Stimulated activated CD4-positive, alpha-beta T cell treated with anti-CD3 and anti-CD28 coated beads, Interleukin-15, amount 100 ng/mL, for 1 hour (primary cell): ENCODE measurements around the gene BICC1.

Experiments
- DNase-seq, 2 donors: peaks; one replicate each; pipeline ENCODE4 v3.0.0-alpha.2; 2020; ENCODE audit warnings: low read depth in 1 of 2, low spot score in 1 of 2

Gene BICC1

DNA sequence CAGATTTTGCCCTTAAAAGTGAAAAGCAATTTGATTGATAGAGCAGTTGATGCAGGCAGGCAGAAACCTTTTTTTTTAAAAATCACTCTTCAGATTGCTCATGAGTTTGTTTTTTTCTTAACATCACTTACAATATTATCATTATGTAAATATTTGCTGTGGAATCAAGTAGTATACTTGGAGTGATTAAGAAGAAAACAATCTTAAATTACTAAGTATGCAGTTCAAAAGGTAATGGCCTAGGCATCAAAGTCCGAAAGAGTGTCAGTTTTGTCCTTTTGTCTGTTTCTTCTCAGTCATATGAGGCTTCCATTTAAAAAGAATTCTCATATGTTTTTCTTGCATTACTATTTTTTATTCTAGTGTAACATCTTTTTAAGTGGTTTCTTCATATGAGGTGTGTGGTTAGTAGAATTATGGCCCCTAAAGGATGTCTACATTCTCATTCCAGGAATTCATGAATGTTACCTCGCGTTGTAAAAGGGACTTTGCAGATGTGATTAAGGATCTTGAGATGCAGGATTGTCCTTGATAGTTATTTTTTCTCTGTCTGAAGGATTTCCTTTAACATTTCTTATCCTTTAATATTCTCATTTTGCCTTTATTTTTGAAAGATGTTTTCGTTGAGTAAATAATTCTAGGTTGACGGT is 44.0 kb downstream of the BICC1 start:
- DNase-seq: no peak

DNA sequence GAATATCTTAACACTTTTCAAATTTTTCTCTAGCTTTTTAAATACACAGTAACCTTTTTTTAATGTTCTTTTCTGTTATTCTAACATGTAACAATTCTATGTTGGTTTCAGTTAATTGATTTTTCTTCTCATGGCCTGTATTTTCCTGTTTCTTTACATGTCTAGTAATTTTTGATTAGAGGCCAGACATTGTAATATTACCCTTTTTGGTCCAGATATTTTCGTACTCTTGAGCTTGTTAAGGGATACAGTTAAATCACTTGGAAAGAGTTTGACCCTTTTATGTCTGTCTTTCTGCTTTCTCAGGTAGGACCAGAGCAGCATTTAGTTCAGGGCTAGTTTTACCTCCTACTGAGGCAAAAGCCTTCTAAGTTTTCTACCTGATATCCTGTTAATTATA is 45.0 kb downstream of the BICC1 start:
- DNase-seq: no peak

DNA sequence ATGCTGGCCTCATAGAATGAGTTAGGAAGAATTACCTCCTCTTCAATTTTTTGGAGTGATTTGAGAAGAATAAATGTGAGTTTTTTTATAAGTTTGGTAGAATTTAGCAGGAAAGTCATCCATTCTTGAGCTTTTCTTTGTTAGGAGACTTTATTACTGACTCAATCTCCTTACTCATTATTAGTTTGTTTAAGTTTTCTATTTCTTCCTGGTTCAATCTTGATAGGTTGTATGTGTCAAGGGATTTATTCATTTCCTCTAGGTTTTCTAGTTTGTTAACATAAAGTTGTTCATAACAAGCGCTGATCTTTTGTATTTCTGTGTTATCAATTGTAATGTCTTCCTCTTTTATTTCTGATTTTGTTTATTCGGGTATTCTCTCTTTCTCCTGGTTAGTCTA is 47.4 kb downstream of the BICC1 start:
- no peak for DNase-seq

DNA sequence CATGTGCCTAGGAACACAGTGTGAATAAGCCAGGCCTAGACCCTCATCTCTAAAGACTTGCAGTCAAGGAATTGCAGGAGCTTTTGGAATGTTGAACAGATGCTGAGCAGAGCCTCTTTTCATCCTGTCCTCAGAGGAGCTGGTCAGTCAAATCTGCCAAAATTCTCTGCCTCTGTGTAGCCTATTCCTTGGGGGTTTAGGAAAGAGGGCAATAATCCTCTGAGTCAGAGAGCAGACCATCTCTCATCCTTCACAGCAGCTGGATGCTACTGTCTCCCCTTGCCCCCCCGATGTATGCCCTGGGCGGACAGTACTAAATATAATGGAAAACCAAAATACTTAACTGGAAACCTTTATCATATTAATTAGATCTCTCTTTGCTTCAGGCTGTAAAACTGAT is 52.6 kb downstream of the BICC1 start:
- DNase-seq: no peak

DNA sequence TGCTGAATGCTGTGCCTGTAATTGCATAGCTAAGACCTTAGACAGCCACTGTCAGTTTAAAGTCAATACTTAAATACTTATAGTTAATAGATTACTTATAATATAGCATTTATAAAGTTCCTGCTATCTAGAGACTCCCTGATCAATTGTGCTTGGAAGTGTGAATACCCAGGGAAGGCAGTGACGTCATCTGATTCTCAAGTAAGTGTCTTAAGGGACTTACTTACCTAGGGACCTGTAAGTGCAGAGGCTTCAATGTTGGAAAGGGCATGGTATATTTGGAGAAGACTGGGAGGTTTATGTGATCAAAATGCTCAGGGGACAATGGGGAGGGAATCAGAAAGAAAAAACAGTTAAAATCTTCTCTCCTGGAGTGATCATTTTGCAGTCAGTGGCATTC is 55.0 kb downstream of the BICC1 start:
- DNase-seq: no peak

DNA sequence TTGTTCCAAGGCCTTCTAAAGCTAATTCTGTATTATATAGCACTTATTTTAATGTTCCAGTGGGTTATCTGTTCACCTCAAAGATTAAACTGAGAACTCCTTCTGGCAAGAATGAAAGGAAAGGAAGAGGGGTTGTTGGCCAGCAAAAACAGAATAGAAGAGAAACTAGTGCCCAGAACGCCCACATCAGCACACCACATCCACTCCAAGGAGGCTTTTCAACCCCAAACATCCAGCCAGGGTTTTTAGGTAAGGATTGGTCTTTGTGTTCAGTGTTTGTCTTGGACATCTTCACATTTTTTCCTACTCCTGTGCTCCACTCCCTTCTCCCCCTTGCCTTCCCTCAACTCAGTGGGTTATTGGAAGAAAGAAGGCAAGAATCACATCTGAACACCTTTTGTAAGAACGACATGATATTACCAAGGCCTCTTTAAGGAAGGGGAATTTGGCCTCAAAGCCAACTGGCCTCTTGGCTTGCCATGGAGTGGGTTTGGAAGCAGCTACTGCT is 55.8 kb downstream of the BICC1 start:
- DNase-seq: no peak

DNA sequence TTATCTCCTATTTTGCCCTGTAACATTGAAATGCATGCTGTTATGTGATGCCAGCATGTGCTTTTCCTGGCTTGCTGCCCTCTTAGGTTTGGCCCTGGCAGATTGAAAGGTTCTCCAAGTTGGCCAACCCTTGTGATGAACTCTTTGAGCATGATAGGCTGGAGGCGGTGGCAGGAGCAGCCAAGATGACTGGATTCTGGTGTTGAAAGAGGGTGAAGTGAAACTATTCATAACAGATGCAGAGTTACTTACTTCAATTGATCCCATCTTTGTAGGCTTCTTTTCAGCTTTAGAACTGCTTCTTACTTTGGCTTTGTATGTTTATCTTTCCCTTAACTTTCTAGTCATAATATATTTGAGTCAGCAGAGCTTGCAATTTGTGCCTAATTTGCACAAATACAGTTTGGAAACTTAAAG is 57.6 kb downstream of the BICC1 start:
- DNase-seq: no peak

DNA sequence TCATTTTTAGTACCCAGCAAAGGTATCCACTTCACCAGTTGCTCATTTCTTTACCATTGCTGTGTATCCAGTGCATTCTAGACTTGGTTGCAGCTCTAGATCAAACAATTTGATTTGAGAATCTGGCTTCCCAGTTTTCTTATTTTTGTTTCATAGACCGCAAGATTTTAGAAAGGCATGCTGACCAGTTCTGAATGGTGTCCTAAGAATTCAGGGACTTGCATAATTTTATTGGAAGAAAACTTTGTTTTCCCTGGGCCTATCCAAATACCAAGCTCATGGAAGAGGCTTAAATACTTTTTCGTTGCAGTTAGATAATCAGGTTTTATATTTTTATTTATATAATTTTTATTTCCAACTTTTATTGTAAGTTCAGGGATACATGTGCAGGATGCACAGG is 58.3 kb downstream of the BICC1 start:
- no peak for DNase-seq

DNA sequence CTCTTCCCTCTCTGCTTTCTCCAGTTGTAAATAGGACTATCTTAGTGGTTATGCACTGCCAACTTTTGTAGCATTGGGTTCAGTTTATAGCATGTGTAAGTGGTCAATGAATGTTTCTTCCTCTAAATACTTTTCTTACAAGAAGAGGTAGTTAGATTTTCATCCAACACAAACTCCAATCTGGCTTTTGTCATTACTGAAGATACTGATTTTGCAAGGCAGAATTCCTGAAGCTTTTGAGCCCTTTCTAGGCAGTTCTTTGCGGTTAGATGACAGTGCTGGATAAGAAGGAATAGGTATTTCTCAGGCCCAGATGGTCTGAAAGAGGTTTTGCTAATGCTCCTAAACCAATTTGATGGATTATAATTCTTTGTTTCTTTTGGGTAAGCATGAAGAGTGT is 60.5 kb downstream of the BICC1 start:
- DNase-seq: no peak

DNA sequence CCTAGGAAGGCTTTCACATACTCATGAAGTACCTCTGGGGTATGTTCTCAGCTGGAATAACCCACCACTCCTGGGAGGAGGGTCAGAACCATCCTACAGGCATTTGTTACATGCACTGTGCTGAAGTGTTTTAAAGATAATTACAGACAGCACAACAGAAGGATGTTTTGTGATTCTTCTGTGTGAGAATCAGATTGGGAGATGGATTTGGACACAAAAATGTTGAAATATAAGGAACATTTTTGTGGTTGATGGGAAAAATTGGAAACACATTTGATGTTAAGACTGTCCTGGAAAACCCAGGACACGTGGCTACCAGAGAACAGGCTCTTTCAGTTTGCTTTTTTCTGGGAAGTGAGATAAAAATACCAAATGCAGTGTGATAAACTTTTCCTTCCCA is 61.4 kb downstream of the BICC1 start:
- DNase-seq: no peak

DNA sequence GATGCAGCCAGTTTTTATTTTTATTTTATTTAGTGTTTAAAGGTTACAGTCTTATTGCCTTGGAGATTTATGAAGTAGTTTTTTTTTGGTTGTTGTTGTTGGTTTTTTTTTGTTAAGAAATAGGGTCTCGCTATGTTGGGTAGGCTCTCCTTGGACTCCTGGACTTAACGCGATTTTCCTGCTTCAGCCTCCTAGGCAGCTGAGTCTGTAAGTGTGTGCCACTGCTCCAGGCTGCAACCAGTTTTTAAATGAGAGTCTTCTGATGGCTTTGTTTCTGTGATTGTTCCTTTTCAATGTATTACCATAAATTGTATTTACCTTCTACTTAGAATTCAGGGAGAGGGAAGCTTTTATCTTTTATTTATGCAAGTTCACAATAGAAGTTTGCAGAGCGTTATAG is 62.8 kb downstream of the BICC1 start:
- DNase-seq: no peak

DNA sequence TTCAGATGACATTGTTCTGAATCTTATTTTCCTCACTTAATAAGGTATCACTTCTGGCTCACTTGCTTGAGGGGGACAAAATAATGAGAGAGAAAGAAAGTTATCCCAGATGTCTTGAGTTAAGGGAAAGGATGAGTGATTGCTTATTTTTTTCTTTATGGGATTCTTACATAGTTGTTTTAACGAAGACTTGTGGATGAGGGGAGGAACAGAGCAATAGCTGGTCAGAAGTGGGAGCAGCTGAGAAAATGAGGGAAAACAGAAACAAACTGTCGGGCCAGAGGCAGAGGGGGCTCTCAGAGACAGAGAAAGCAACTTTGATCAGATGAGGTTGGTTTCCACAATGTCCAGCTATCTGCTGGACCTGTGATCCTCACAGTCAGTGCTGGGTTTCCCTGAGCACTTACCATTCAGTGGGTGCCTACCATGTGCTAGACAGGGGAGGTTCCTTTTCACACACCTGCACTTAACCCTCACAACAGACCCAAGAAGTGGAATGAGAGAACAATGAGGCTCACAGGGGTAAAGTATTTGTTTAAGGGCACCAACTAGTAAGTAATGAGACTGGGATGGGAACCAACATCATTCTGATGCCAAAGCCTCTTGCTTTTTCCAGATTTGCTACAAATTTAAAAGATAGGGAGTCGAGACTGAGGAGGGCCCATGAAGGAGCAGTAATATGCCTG is 64.2 kb downstream of the BICC1 start:
- DNase-seq: no peak

DNA sequence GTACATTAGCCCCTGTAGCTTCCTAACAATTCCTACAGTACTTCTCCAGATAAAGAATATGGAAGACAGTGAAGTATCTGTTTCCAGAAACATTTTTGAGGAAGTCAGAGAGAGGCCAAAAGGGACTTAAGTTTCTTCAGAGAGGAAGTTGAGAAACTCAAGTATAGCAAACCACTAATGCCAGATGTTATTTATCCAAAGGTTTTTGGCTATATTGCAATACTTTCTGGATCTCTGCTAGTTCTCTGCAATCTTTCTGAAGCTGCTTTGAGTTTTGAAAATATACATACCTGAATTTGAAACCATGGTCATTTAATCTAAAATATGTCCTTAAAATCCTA is 64.7 kb downstream of the BICC1 start:
- DNase-seq: no peak

DNA sequence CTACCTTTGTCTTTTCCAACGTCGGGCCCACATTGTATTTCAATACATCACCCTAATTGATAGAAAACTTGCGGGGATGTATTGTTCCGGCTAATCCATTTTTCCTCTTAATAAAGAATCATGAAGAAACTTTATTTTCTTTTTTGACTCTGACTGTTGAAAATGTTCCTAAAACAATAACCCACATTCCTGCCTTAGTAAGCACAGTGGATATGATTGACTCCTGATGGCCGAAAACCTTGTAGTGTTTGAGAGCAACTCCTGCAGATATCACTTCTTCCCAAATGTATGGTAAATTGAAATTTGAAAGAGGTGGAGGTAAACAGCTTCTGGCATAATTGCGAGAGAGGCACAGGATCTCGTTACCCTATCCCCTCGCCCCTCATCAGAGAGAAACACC is 65.7 kb downstream of the BICC1 start:
- DNase-seq: no peak

DNA sequence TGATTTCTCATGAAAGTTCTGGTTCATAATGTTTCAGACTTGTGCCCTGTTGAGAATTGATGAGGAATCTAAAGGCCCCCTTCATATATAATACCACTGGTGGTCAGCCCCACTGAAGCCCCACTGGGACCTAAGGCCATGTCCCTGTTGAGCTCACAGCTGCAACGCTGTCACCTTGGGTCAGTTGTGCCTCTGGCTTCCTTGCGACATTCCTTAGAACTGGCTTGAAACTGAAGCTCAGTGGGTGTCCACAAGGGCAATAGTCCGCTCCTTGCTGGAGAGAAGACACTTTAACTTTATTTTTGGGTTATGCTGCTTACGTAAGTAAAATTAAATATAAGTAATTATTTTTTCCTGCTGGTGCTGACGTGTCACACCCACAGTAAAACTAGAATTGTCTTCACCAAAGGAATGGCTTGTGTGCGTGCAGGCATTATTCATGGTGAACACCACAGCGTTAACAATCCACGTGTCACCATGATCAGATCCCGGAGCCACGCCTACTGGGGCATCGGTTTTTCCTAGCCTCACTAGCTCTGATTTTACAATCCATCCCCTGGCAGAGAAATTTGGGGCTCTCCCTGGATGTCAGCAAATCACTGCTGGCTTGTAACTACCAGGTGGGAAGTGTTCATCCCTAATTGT is 66.5 kb downstream of the BICC1 start:
- DNase-seq: no peak

DNA sequence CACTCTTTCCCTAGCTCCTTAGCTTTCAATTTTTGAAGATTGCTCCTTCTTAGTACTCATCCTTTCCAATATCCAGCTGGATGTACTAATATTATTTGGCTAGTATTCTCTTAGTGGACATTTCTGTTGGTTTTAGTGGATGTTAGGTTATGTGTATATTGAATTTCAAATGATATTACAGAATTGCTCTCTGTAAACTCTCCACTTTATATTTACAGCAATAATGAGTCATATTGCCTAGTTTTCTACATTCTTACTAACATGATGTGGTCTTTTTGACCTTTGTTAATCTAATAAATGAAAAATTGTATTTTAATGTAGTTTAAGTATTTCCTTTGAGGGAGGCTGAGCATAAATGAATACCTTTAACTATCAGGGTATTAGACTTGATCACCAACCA is 69.4 kb downstream of the BICC1 start:
- no peak for DNase-seq

DNA sequence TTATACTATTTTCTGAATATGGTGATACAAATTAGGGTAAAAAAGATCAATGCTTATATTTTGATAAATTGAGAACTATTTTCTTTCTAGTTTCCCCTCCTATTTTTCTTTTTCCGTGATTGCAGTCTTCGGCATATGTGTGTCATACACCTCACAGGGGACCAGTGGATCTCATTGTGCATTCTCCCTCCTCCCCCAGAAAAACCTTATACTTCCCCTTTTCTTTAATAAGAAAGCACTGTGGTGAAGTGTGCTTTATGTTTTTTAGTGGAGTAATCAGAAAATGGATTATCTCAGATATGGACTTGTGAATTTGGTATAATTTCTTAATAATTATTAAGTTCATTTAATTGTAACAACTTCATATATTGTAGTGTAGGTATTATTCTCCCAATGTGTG is 72.8 kb downstream of the BICC1 start:
- no peak for DNase-seq

DNA sequence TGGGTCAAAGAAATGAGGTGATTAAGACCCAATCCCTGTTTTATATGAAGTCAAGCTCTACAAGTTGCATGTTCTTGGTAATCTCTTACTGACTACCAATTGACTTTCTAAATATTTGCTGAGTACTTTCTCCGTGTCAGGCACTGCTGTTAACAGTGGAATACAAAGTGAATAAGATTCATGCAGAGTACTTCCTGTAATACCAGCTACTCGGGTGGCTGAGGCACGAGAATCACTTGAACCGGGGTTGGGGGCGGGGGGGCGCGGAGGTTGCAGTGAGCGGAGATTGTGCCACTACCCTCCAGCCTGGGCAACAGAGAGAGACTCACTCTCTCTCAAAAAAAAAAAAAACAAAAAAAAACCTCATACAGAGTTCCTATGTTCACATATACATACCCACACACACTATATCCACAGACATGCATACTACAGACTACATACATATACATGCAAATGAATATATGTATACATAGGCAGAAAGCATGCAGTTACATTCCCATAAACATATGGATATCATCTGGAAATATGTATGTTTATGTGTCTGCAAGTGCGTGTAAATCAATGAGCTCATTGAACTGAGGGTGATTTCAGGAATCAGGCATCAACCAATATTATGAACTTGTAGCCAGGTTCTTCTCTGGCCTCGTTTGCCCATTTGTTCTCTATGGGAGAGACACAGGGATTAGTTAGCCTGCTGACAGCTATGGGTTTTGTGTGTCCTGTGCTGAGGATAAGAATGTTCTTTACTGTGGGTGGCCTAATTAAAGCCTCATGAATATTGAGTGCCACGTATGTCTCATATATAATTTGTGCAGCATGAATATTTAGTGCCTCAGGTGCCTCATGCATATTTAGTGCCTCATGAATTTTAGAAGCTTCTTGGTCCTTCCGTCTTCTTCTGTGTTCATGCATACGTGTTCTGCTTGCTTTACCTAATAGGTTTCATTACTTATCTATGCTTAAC is 73.9 kb downstream of the BICC1 start:
- DNase-seq: no peak

DNA sequence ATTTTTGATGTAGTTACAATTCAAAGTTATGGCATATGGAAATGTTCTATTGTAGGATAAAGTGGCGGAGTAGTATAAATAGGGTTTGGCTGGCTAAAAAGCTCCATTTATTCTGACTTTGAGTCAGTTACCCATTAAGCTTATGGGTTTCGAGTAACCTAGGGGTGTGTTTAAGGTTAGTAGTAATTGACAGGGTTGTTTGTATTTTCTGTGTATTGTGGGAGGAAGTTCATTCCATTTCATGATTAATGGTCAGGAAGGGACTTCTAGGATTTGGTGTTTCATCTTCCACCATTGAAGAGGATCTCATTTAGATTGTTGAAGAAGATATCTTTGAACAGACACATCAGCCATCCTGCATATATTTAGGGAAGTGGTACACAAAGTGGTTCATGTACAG is 75.0 kb downstream of the BICC1 start:
- DNase-seq: no peak

DNA sequence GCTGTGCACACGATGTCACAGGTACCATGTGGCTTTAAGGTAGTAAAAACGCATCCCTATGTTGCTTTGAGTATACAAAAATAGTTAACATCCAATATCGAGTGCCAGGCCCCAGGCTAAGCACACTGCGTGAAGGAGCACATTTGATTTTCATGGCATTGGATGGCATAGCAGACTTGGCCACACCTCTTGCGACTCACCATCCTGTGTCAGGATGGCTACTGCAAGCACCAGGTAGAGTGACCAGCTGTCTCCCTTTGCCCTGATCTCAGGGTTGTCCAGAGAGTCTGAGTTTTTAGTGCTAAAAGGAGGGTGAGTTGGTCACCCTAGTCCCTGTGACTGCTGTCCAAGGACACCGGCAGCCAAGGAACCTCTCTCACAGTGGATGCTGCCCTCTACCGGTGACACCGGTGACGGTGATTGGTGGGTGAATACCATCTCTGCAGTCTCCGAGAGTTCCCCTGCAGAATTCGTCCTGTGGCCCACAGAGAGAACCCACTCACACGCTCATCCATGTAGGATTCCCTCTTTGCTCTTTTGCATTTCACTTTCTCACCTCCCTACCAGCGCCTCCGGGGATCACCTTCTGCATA is 76.1 kb downstream of the BICC1 start:
- DNase-seq: no peak
